Osteocyte (in vitro differentiated cells): ENCODE measurements around the gene ALK. TPM values are rescaled to one million over a fixed set of nuclear protein-coding genes. Genes with fewer than 3 reads are reported as not detected.

Experiments
- DNase-seq: peaks from one replicate; pipeline ENCODE4 v3.0.0; 2021; ENCODE audit warnings: mixed read lengths; ENCODE audit not compliant: unreplicated experiment; ENCODE audit errors: extremely low spot score
- H3K27ac Mint-ChIP-seq: one replicate; pipeline ENCODE4 v1.8.0; 2021; ENCODE audit warnings: mild to moderate bottlenecking, mixed read lengths; ENCODE audit not compliant: unreplicated experiment
- H3K27me3 Mint-ChIP-seq: one replicate; pipeline ENCODE4 v1.8.0; 2021; ENCODE audit warnings: mixed read lengths; ENCODE audit not compliant: unreplicated experiment
- H3K36me3 Mint-ChIP-seq: one replicate; pipeline ENCODE4 v1.8.0; 2021; ENCODE audit warnings: mixed read lengths; ENCODE audit not compliant: unreplicated experiment
- H3K4me1 Mint-ChIP-seq: one replicate; pipeline ENCODE4 v1.8.0; 2021; ENCODE audit warnings: mixed read lengths; ENCODE audit not compliant: unreplicated experiment
- H3K4me3 Mint-ChIP-seq: one replicate; pipeline ENCODE4 v1.8.0; 2021; ENCODE audit warnings: mild to moderate bottlenecking, moderate library complexity, mixed read lengths; ENCODE audit not compliant: unreplicated experiment
- H3K9me3 Mint-ChIP-seq: one replicate; pipeline ENCODE4 v1.8.0; 2021; ENCODE audit warnings: mixed read lengths; ENCODE audit not compliant: unreplicated experiment
- CTCF ChIP-seq: fragments of 200-600 bp; sonication (generic); IDR thresholded peaks from 2 replicates; pipeline ENCODE4 v1.5.0; 2021; ENCODE audit warnings: antibody characterized with exemption, mild to moderate bottlenecking, moderate library complexity
- total RNA-seq: library from RNA; stranded (reverse); gene quantifications from 2 replicates; pipeline ENCODE4 v1.2.1, GENCODE V29; 2021

Gene ALK
- total RNA-seq, 1 donor from 2014 or later = not detected

GRCh38 chr2:29311458-29311857, 609.9 kb downstream of the ALK start:
- Mint-ChIP-seq H3K27me3 (peaks cover 35% of the 10 kb centered on the region), H3K4me3 (no peak overlapping the region), H3K4me1 (peaks cover 4% of the 10 kb centered on the region), H3K27ac (no peak overlapping the region), H3K36me3 (no peaks in the 10 kb centered on the region), H3K9me3 (no peaks in the 10 kb centered on the region)
- TF ChIP-seq CTCF = no peak
- DNase-seq = no peak

- no peaks in the 10 kb centered on the region for H3K36me3 Mint-ChIP-seq
- no peak overlapping the region for H3K4me3 Mint-ChIP-seq
- peaks cover 39% of the 10 kb centered on the region for H3K27me3 Mint-ChIP-seq
- TF ChIP-seq CTCF = no peak
- H3K9me3 Mint-ChIP-seq = no peaks in the 10 kb centered on the region
- H3K27ac Mint-ChIP-seq = no peak overlapping the region
- peaks cover 4% of the 10 kb centered on the region for H3K4me1 Mint-ChIP-seq
- no peak for DNase-seq
Observed at GRCh38 chr2:29310650-29311348, 610.6 kb downstream of the ALK start.

GRCh38 chr2:29309090-29310029, 612.0 kb downstream of the ALK start:
- no peak for DNase-seq

GRCh38 chr2:29308366-29308765, 613.0 kb downstream of the ALK start:
- TF ChIP-seq CTCF = no peak
- Mint-ChIP-seq H3K4me1 (no peaks in the 10 kb centered on the region), H3K4me3 (no peak overlapping the region), H3K36me3 (no peaks in the 10 kb centered on the region), H3K27ac (no peak overlapping the region), H3K27me3 (peaks cover 31% of the 10 kb centered on the region), H3K9me3 (no peaks in the 10 kb centered on the region)
- DNase-seq = no peak

More at GRCh38 chr2:29309090-29310029, 612.0 kb downstream of the ALK start:
- no peak overlapping the region for H3K27ac Mint-ChIP-seq
- H3K36me3 Mint-ChIP-seq = no peaks in the 10 kb centered on the region
- TF ChIP-seq CTCF = peak; percentile 78
- no peak overlapping the region for H3K4me3 Mint-ChIP-seq
- peaks cover 36% of the 10 kb centered on the region for H3K27me3 Mint-ChIP-seq
- no peaks in the 10 kb centered on the region for H3K4me1 Mint-ChIP-seq
- no peaks in the 10 kb centered on the region for H3K9me3 Mint-ChIP-seq

GRCh38 chr2:29307519-29307918, 613.9 kb downstream of the ALK start:
- no peak overlapping the region for H3K27ac Mint-ChIP-seq
- no peaks in the 10 kb centered on the region for H3K4me1 Mint-ChIP-seq
- TF ChIP-seq CTCF = no peak
- no peaks in the 10 kb centered on the region for H3K36me3 Mint-ChIP-seq
- no peak overlapping the region for H3K4me3 Mint-ChIP-seq
- no peak for DNase-seq
- no peaks in the 10 kb centered on the region for H3K9me3 Mint-ChIP-seq
- peaks cover 30% of the 10 kb centered on the region for H3K27me3 Mint-ChIP-seq
